ENCODE results near the gene BACE1. TPM values are rescaled to one million over a fixed set of nuclear protein-coding genes. Genes with fewer than 3 reads are reported as not detected.
A peak's percentile ranks its signal among the peaks of the same experiment; 100 is the strongest.

Gene BACE1
- 10 to 100 TPM; 11.9 to 20.3 TPM for total RNA-seq

DNA sequence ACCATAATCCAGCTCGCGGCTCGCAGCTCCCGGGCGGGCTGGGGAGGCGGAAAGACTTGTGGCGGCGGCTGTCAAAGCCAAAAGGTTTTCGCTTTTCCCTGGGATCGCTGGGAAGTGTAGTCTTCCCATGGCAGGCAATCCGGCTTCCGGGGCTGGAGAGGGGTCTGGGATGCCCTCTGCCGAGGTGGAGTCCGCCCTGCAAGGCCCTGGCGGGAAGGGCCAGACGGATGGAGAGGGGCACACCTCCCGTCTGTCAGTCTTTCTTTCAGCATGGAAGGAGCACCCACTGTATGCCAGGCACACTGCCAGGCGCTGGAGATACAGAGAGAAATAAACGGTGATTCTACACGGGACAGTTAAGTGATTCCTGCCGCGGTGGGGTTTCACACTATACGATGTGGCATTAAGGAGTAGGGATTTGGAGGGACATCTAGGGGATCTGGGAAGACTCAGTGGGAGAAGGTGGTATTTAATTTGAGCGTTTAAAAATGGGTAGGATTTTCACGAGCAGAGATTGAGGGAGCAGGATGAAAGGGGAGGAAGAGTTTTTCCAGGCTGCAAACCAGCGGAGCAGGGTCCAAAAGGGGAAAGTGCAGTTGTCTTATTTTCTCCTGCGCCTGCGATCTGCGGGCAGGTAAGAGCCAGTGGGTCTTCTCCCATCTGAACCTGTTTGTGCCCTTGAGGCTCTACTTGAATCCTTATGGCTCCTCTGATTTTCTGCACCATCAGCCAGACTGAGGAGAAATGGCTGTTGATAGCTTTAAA is at the start of gene BACE1:
Gene BACE1 (minus strand): TSS at position 60 of the 765 bp plus-strand sequence. CDS start 461 bp downstream, outside the sequence.
- Histone ChIP-seq H3K4me3 (peak within 1 kb of the TSS; percentile 81 to 84), H3K36me3 (no peaks in the 10 kb centered on the region), H3K27me3 (no peaks in the 10 kb centered on the region), H3K4me1 (peaks cover 0 to 26% of the 10 kb centered on the region in 2 donors), H3K27ac (peak within 1 kb of the TSS; percentile 45 to 65), H3K9me3 (no peaks in the 10 kb centered on the region)
- TF ChIP-seq, protein P1, sequence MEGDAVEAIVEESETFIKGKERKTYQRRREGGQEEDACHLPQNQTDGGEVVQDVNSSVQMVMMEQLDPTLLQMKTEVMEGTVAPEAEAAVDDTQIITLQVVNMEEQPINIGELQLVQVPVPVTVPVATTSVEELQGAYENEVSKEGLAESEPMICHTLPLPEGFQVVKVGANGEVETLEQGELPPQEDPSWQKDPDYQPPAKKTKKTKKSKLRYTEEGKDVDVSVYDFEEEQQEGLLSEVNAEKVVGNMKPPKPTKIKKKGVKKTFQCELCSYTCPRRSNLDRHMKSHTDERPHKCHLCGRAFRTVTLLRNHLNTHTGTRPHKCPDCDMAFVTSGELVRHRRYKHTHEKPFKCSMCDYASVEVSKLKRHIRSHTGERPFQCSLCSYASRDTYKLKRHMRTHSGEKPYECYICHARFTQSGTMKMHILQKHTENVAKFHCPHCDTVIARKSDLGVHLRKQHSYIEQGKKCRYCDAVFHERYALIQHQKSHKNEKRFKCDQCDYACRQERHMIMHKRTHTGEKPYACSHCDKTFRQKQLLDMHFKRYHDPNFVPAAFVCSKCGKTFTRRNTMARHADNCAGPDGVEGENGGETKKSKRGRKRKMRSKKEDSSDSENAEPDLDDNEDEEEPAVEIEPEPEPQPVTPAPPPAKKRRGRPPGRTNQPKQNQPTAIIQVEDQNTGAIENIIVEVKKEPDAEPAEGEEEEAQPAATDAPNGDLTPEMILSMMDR (IDR thresholded peaks at IDR 0.05): peak in 1 of 2 donors; percentile 64
- peak; percentile 84 for DNase-seq (ENCODE audit: low spot score)

DNA sequence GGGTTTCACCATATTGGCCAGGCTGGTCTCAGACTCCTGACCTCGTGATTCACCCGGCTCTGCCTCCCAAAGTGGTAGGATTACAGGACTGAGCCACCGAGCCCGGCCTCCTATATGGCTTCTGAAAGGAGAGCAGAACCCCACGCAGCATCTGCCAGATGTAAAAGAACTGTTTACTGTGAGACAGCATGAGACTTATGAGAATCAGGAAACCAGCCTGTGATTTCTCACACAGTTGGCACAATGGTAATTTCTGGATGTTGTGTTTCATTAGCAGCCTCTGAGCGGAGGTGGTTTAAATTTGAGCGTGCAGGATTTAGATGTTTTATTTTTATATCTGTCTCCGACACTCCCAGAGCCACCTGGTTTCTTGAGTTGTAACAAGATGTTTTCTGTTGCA is 45.4 kb upstream of the BACE1 start:
- no peaks in the 10 kb centered on the region for H3K27me3 ChIP-seq
- H3K4me3 ChIP-seq: no peak overlapping the region
- H3K36me3 ChIP-seq: peaks cover 2% of the 10 kb centered on the region
- H3K4me1 ChIP-seq: no peaks in the 10 kb centered on the region
- TF ChIP-seq, protein P1 (IDR thresholded peaks at IDR 0.05): no peak
- no peak overlapping the region for H3K27ac ChIP-seq
- H3K9me3 ChIP-seq: no peaks in the 10 kb centered on the region
- DNase-seq (ENCODE audit: low spot score): no peak

DNA sequence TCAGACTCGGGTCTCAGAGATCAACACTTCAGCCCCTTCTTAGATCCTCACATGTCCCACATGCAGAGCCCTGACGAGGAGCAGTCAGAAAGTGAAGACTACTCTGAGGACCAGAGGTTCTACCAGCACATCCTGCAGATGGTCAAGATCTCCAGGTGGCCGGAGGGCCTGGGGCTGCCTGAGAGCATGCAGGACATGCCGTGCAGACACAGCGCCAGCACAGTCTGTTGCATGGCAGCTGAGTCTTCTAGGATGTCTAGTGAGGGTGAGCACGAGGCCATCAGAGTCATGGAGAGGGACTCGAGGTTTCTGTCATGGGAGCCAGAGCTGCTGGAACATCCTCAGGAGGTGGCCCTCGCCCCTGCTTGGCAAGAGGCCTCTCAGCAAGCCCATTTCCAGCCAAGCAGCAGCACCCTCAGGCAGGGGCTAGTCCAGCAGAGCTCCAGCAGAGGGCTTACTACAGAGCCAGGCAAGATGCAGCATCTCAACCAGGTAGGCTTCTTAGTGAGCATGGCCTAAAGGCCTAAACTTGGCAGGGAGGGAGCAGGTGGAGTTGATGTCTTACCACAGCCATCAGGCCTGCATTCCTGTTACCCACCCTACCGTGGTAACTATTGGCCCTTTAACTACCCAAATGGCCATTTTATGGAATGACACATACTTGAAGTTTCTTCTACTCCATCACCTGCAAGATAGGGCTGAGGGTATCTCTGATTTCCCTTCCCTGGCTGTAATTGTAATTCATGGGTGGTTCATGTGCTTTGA is 40.3 kb upstream of the BACE1 start:
- Histone ChIP-seq H3K36me3 (peaks cover 38% of the 10 kb centered on the region), H3K27me3 (no peaks in the 10 kb centered on the region), H3K27ac (no peak overlapping the region), H3K9me3 (no peaks in the 10 kb centered on the region), H3K4me3 (no peak overlapping the region), H3K4me1 (no peaks in the 10 kb centered on the region)
- no peak for DNase-seq (ENCODE audit: low spot score)
- TF ChIP-seq, protein P1 (IDR thresholded peaks at IDR 0.05): no peak

DNA sequence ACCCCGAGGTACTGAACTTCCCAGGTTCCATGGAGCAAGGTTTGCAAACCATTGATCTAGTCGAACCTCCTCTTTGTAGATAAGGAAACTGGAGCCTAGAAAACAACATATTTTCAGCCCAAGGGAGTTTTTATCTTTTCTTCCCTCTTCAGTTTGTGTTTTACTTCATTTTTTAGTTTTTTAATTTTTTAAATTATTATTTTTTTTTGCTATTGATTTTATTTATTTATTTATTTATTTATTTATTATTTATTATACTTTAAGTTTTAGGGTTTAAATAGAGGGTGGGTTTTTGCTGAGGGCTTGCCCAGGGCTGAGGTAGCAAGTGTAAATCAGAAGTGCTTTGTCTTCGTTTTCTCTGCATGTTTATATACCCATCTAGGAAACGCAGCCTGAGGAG is 38.5 kb upstream of the BACE1 start:
- no peak overlapping the region for H3K4me3 ChIP-seq
- TF ChIP-seq, protein P1 (IDR thresholded peaks at IDR 0.05): no peak
- no peaks in the 10 kb centered on the region for H3K27me3 ChIP-seq
- no peaks in the 10 kb centered on the region for H3K9me3 ChIP-seq
- no peak for DNase-seq (ENCODE audit: low spot score)
- H3K4me1 ChIP-seq: no peaks in the 10 kb centered on the region
- peaks cover 38% of the 10 kb centered on the region for H3K36me3 ChIP-seq
- H3K27ac ChIP-seq: no peak overlapping the region

- no peak overlapping the region for H3K4me3 ChIP-seq
- no peaks in the 10 kb centered on the region for H3K27me3 ChIP-seq
- TF ChIP-seq, protein P1 (IDR thresholded peaks at IDR 0.05): no peak
- H3K9me3 ChIP-seq: no peaks in the 10 kb centered on the region
- H3K27ac ChIP-seq: no peak overlapping the region
- no peak for DNase-seq (ENCODE audit: low spot score)
- no peaks in the 10 kb centered on the region for H3K4me1 ChIP-seq
- peaks cover 34% of the 10 kb centered on the region for H3K36me3 ChIP-seq
Measured at GRCh38 chr11:117345039-117345438, 29.0 kb upstream of the BACE1 start.

Data from right atrium auricular region (tissue), 2 donors.